Muscle layer of duodenum (tissue), 2 donors: ENCODE measurements around the gene SKP1.
A peak's percentile ranks its signal among the peaks of the same experiment; 100 is the strongest.

Source experiments
- H3K27ac ChIP-seq: one replicate; pipeline ENCODE4 v1.7.0; 2013; ENCODE audit warnings: mild to moderate bottlenecking, low read length
- H3K27me3 ChIP-seq: one replicate; pipeline ENCODE4 v1.7.0; 2013; ENCODE audit warnings: low read depth, mild to moderate bottlenecking, control low read depth, low read length
- H3K36me3 ChIP-seq, 2 donors: one replicate each; pipeline ENCODE4 v1.7.0; 2013; ENCODE audit warnings: low read length in 2 of 2, control low read depth in 1 of 2, mild to moderate bottlenecking in 1 of 2; ENCODE audit not compliant: insufficient read depth in 2 of 2, control insufficient read depth in 1 of 2
- H3K4me1 ChIP-seq, 2 donors: one replicate each; pipeline ENCODE4 v1.7.0; 2013; ENCODE audit warnings: low read length in 2 of 2, mild to moderate bottlenecking in 2 of 2, control low read depth in 1 of 2, moderate library complexity in 1 of 2; ENCODE audit not compliant: insufficient read depth in 2 of 2, control insufficient read depth in 1 of 2
- H3K4me3 ChIP-seq, 2 donors: one replicate each; pipeline ENCODE4 v1.7.0; 2013; ENCODE audit warnings: low read length in 2 of 2, low read depth in 1 of 2, mild to moderate bottlenecking in 1 of 2
- H3K9me3 ChIP-seq, 2 donors: one replicate each; pipeline ENCODE4 v1.7.0; 2013; ENCODE audit warnings: low read length in 2 of 2, control low read depth in 1 of 2, mild to moderate bottlenecking in 1 of 2; ENCODE audit not compliant: control insufficient read depth in 1 of 2
- donor health status: healthy.

Gene SKP1

DNA sequence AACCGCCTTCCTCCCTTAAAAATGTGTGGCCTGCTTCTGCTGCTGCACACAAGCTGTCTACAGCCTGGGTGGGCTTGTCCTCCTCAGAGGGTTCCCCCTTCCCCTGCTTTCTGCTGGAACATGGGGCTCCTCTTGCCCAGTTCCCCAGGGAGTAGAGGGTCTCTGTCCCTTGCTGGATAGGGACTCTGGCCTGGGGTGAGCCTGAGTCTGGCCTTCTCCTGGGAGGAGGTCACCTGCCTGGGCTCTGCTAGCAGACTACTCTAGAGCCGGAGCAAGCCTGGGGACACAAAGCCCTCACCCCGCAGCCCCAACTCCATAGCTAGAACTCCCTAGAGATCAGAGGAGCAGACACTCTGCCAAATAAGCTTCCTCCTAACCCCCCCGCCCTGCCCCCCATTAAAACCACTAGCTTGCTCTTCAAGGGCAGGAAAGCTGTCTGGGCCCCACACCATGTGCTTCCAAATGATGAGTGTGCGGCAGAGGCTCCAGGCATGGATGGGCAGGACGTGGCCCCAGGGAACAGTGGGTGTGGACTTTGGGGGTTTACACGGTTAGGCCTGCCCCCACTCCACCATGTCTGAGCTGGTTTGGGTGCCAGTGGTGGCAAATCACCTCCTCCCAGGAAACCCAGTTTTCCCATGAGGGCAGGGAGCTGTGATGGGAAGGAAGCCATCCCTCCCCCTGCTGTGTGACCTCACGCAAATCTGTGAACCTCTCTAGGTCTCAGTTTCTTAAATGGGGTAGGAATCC lies 52.3 kb downstream of the SKP1 start:
- Histone ChIP-seq H3K4me3 (no peak overlapping the region), H3K27ac (no peak overlapping the region)

DNA sequence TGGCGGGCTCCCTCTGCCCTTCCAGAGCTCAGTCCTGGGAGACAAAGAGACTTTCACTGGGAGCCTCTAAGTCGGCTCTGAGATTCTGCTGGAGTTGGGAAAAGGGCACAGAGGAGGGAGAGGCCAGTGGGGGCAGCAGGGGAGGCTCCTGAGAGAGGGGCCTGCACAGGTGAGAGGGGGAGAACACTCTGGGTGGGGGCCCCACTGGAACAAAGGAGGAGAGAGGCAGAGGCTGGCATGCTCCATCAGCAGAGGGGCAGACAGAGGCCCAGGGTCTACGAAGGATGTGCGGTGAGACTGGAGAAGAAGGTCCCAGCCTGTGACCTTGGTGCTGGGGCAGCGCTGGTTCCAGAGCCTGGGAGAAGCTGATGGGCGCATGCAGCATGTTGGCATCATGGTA lies 53.4 kb downstream of the SKP1 start:
- Histone ChIP-seq H3K27me3 (no peaks in the 10 kb centered on the region), H3K4me1 (peaks cover 0 to 15% of the 10 kb centered on the region in 2 donors), H3K4me3 (no peak overlapping the region), H3K36me3 (no peaks in the 10 kb centered on the region), H3K9me3 (no peaks in the 10 kb centered on the region), H3K27ac (no peak overlapping the region)

More for the DNA sequence above, 52.3 kb downstream of the SKP1 start:
- Histone ChIP-seq H3K27me3 (no peaks in the 10 kb centered on the region), H3K4me1 (peaks cover 0 to 17% of the 10 kb centered on the region in 2 donors), H3K36me3 (peaks cover 0 to 8% of the 10 kb centered on the region in 2 donors), H3K9me3 (no peaks in the 10 kb centered on the region)

DNA sequence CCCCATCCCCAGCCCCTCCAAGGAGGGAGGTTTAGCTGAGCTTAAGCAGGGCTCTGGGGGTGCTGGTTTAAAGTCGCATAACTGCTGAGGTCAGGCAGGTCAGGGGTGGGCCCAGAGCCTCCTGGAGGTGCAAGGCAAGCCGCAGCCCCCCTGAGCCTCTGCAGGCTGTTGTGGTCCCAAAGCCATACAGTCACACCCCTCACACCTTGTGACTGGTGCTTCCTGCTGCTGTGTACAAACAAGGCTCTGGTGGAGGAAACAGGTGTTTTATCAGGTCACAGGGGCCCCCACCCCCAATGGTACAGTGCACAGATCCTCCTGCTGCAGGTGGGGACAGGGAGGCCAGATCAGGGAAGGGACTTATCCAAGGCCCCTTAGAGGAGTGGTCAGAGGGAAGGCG lies 54.2 kb downstream of the SKP1 start:
- peaks cover 0 to 4% of the 10 kb centered on the region in 2 donors for H3K36me3 ChIP-seq
- H3K4me1 ChIP-seq: peaks cover 0 to 15% of the 10 kb centered on the region in 2 donors
- H3K4me3 ChIP-seq: no peak overlapping the region
- no peak overlapping the region for H3K27ac ChIP-seq
- H3K9me3 ChIP-seq: no peaks in the 10 kb centered on the region
- H3K27me3 ChIP-seq: no peaks in the 10 kb centered on the region

DNA sequence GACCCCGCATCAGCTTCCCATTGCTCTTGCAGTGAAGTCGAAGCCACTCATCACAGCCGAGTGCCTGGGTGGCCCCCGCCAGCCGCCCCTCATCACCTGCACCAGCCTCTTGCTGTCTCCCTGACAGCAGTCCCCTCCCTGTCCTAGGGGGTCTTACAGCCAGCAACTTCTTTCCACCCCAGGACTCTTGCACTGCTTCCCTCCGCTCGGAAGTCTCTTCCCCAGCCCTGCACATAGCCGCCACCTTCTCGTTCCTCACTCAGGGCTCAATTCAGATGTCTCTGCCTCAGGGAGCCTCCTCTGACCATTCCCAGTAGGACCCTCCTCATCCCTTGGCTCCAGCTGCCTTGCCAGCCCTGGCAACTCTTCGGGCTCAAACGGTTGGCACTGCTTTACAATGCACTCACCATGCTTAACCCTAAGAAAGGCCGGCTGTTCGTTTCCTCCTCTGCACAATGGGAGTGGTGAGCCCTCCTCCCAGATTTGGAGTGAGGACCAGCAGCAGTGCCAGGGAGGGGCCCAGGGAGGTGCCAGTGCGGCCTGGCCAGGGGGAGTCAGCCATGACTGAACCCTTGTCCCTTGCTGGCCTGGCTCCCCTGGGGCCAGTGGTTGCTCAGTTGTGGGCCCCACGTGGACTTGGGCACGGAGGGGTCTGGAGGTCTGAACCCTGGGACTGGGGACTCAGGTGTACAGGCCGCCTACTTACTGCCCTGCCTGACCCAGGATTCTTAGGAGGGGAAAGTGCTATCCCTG lies 56.2 kb downstream of the SKP1 start:
- H3K4me1 ChIP-seq: peaks cover 0 to 13% of the 10 kb centered on the region in 2 donors
- peaks cover 0 to 4% of the 10 kb centered on the region in 2 donors for H3K36me3 ChIP-seq
- no peaks in the 10 kb centered on the region for H3K27me3 ChIP-seq
- no peak overlapping the region for H3K27ac ChIP-seq
- no peaks in the 10 kb centered on the region for H3K9me3 ChIP-seq
- no peak overlapping the region for H3K4me3 ChIP-seq

DNA sequence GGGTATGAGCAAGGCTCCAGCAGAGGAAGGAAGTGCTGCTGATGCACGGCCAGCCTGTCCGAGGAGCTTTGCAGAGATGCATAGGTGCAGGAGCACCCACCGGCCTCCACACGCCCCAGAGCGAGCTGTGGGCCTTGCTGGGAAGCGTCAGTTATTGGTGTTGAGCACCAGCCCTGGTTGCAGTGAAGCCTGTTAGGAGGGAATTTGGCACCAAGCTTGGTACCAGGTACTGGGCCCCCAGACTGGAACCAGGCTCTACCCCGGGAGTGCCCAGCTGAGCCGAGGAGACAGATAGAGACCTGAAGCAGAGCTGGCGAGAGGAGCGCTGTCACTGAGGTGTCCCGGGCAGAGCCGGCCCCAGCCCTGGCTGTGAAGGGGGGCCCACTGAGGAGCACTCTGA lies 57.0 kb downstream of the SKP1 start:
- H3K4me1 ChIP-seq: peaks cover 0 to 10% of the 10 kb centered on the region in 2 donors
- no peaks in the 10 kb centered on the region for H3K27me3 ChIP-seq
- H3K36me3 ChIP-seq: peaks cover 0 to 4% of the 10 kb centered on the region in 2 donors
- no peak overlapping the region for H3K27ac ChIP-seq
- H3K9me3 ChIP-seq: no peaks in the 10 kb centered on the region
- no peak overlapping the region for H3K4me3 ChIP-seq

DNA sequence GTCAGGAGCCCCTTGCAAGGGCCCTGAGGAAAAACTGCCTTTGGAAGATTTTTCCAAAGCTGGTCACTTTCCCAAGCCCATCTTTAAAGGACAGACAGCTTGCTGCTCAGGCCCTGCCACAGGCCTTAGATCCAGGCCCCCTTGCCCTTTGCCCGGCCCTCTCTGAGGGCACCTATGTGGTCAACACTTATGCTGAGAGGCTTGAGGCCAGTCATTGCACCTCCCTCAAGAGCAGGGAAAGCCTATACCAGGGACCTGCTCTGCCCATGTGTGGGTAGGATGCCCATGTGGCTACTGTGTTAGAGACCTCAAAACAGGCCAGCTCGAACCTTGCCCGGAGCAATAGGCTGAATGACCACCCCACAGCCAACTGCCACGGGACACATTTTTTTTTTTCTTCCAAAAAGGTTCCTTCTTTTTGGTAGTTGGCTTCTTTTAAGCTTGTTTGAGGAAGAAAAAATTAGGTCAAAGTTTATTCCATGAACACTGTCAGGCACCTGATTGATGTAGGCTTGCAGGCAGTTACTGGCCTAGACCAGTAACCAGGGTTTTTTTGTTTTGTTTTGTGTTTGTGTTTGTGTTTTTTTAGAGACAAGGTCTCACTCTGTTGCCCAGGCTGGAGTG lies 58.4 kb downstream of the SKP1 start:
- Histone ChIP-seq H3K9me3 (no peaks in the 10 kb centered on the region), H3K4me1 (peaks cover 0 to 15% of the 10 kb centered on the region in 2 donors), H3K36me3 (peaks cover 0 to 4% of the 10 kb centered on the region in 2 donors), H3K27ac (no peak overlapping the region), H3K27me3 (peaks cover 9% of the 10 kb centered on the region), H3K4me3 (no peak overlapping the region)

- peak overlapping the region in 1 of 2 donors; percentile 26 for H3K4me3 ChIP-seq
- no peak overlapping the region for H3K27ac ChIP-seq
- no peaks in the 10 kb centered on the region for H3K9me3 ChIP-seq
- H3K4me1 ChIP-seq: peaks cover 0 to 17% of the 10 kb centered on the region in 2 donors
- H3K27me3 ChIP-seq: peaks cover 14% of the 10 kb centered on the region
- peaks cover 0 to 4% of the 10 kb centered on the region in 2 donors for H3K36me3 ChIP-seq
Observed at GRCh38 chr5:134116789-134117761, 59.7 kb downstream of the SKP1 start.

GRCh38 chr5:134116286-134116685 lies 60.5 kb downstream of the SKP1 start:
- Histone ChIP-seq H3K27me3 (peaks cover 14% of the 10 kb centered on the region), H3K36me3 (peaks cover 0 to 4% of the 10 kb centered on the region in 2 donors), H3K4me1 (peaks cover 0 to 17% of the 10 kb centered on the region in 2 donors), H3K27ac (no peak overlapping the region), H3K4me3 (peak overlapping the region; percentile 13 to 26), H3K9me3 (no peaks in the 10 kb centered on the region)

DNA sequence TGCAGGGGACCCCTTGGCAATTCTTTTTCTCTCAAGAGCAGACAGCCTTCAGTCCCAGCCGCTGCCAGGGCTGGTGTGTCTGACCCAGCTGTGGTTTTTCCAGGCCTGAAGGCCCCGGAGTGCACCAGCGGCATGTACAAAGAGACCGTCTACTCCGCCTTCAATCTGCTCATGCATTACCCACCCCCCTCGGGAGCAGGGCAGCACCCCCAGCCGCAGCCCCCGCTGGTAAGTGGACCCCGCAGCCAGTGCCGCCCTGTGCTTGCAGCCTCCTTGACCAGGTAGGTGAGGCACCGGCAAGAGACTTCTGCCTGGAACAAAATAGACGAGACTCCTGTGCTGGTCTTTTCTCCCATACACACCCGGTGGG lies 61.0 kb downstream of the SKP1 start:
- peaks cover 14% of the 10 kb centered on the region for H3K27me3 ChIP-seq
- H3K36me3 ChIP-seq: peaks cover 0 to 4% of the 10 kb centered on the region in 2 donors
- peak overlapping the region in 1 of 2 donors; percentile 49 for H3K4me3 ChIP-seq
- no peak overlapping the region for H3K27ac ChIP-seq
- H3K9me3 ChIP-seq: no peaks in the 10 kb centered on the region
- H3K4me1 ChIP-seq: peaks cover 0 to 17% of the 10 kb centered on the region in 2 donors

DNA sequence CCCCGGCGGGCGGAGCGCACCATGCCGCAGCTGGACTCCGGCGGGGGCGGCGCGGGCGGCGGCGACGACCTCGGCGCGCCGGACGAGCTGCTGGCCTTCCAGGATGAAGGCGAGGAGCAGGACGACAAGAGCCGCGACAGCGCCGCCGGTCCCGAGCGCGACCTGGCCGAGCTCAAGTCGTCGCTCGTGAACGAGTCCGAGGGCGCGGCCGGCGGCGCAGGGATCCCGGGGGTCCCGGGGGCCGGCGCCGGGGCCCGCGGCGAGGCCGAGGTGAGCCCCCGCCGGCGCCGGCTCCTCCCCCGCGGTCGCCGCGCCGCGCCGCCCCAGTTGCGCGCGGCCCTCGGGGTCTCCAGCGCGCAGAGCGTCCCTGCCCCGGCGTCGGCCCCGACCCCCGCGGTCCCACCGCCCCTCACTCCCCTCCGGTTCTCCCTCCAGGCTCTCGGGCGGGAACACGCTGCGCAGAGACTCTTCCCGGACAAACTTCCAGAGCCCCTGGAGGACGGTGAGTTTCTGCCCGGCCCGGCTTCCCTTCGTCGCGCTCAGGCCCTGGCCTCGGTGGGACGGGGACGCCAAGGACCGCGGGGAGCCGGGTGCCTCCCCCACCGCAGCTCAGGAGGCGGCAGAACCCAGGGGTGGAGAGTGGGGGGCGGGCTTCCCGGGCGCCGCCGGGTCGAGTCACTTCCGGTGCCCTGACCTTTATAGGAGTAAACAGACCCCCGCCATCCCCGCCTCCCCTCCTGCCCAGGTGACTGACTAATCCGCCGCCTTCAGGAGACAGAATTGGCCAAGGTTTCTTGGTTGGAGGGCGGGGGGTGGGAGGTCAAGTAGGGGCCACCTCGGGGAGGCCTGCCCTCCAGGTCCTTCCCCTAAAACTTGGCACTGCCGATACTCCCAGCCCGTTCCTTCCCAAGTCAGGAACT lies 61.6 kb downstream of the SKP1 start:
- Histone ChIP-seq H3K9me3 (no peaks in the 10 kb centered on the region), H3K27ac (no peak overlapping the region), H3K4me1 (peaks cover 0 to 17% of the 10 kb centered on the region in 2 donors), H3K27me3 (peaks cover 17% of the 10 kb centered on the region), H3K36me3 (peaks cover 0 to 4% of the 10 kb centered on the region in 2 donors), H3K4me3 (peak overlapping the region in 1 of 2 donors; percentile 49)
